HCT116 (cell line): ENCODE measurements around the gene IFIT3. TPM values are rescaled to one million over a fixed set of nuclear protein-coding genes. Genes with fewer than 3 reads are reported as not detected.
"Not testable (repeated sequence)": the region's sequence is repeated elsewhere in the genome, so short reads cannot be mapped to it uniquely, and the experiment has no call there.

Experiments used
- ATAC-seq: fragments of 200-7000 bp; cut with Tn5 transposase; 2 replicates; pipeline ENCODE4 v1.9.1; 2020; ENCODE audit warnings: mild to moderate bottlenecking, moderate library complexity
- BruUV-seq: library from RNA; stranded (reverse); fragments of 400-500 nt; replicated peaks from 2 replicates; lab custom pipeline; 2021; lab: Mats Ljungman, UMichigan
- CTCF ChIA-PET: fragments of 300-600 bp; sonication (Branson Sonifier 250); formaldehyde crosslinking; loops from one replicate; lab custom pipeline; 2021; ENCODE audit warnings: antibody characterized with exemption; lab: Charles Lee
- POLR2A ChIA-PET: fragments of 300-600, 350-600 bp; sonication (Branson Sonifier 250); formaldehyde crosslinking; loops from one replicate; lab custom pipeline; 2021; ENCODE audit warnings: antibody characterized with exemption; lab: Charles Lee
- RAD21 ChIA-PET, 2 experiments: fragments of 300-600 bp; sonication (Branson Sonifier 250); formaldehyde crosslinking; loops; one replicate each; lab custom pipeline; 2023; ENCODE audit warnings: low total read pairs in 2 of 2; ENCODE audit not compliant: uncharacterized antibody in 2 of 2, unreplicated experiment in 2 of 2, low non-redundant PET in 1 of 2; lab: Charles Lee
- DNase-seq: peaks from one replicate; pipeline ENCODE4 v3.0.0-alpha.2; 2010; ENCODE audit warnings: low read depth, low spot score
- H2AFZ ChIP-seq: fragments of 200-600 bp; shearing (Covaris generic), sonication (generic); 2 replicates; pipeline ENCODE4 v1.6.1; 2017; ENCODE audit warnings: low read depth, mixed run types, mixed read lengths, antibody characterized with exemption, low read length; ENCODE audit not compliant: poor library complexity, severe bottlenecking
- H3K27ac ChIP-seq: 2 replicates; pipeline ENCODE4 v1.5.1; 2012; ENCODE audit warnings: low read depth, low read length
- H3K27me3 ChIP-seq: fragments of 200-600 bp; sonication (generic); 2 replicates; pipeline ENCODE4 v1.6.1; 2016; ENCODE audit warnings: mixed run types, low read length, mixed read lengths; ENCODE audit not compliant: insufficient read depth
- H3K36me3 ChIP-seq, 2 experiments: fragments of 200-500 bp in 1 of 2; fragments of 200-600 bp in 1 of 2; sonication (Bioruptor generic) in 1 of 2; sonication (generic) in 1 of 2; 2 replicates each; pipeline versions ENCODE4 v1.5.1 to v1.6.1; 2014 to 2016; ENCODE audit warnings: low read length in 2 of 2, inconsistent platforms in 1 of 2, mixed read lengths in 1 of 2, mixed run types in 1 of 2; ENCODE audit not compliant: insufficient read depth in 2 of 2, control insufficient read depth in 1 of 2
- H3K4me1 ChIP-seq, 2 experiments: fragments of 200-600 bp in 1 of 2; sonication (generic) in 1 of 2; 2 replicates each; pipeline versions ENCODE4 v1.5.1 to v1.6.1; 2012 to 2017; ENCODE audit warnings: low read length in 2 of 2, inconsistent platforms in 1 of 2, mild to moderate bottlenecking in 1 of 2, mixed read lengths in 1 of 2, mixed run types in 1 of 2, moderate library complexity in 1 of 2; ENCODE audit not compliant: insufficient read depth in 2 of 2, control insufficient read depth in 1 of 2
- H3K4me2 ChIP-seq: fragments of 200-600 bp; sonication (generic); 2 replicates; pipeline ENCODE4 v1.6.1; 2017; ENCODE audit warnings: mixed run types, low read length, mixed read lengths
- H3K4me3 ChIP-seq, 2 experiments: fragments of 200-600 bp in 1 of 2; sonication (generic) in 1 of 2; replicated peaks in 1 of 2; 2 replicates each; pipeline ENCODE4 v1.5.1; 2011 to 2016; ENCODE audit warnings: low read length in 2 of 2, control low read depth in 1 of 2, low read depth in 1 of 2, mild to moderate bottlenecking in 1 of 2, mixed read lengths in 1 of 2, mixed run types in 1 of 2
- H3K79me2 ChIP-seq: fragments of 200-600 bp; sonication (generic); 2 replicates; pipeline ENCODE4 v1.6.1; 2017; ENCODE audit warnings: mild to moderate bottlenecking, mixed run types, low read length, moderate library complexity, mixed read lengths; ENCODE audit not compliant: insufficient read depth
- H3K9ac ChIP-seq: fragments of 200-600 bp; sonication (generic); 2 replicates; pipeline ENCODE4 v1.6.1; 2016; ENCODE audit warnings: low read length, mixed read lengths
- H3K9me2 ChIP-seq: fragments of 200-600 bp; sonication (generic), shearing (Covaris generic); 2 replicates; pipeline ENCODE4 v1.6.1; 2017; ENCODE audit warnings: mixed run types, mild to moderate bottlenecking, moderate library complexity; ENCODE audit not compliant: insufficient read depth
- H3K9me3 ChIP-seq, 2 experiments: fragments of 200-500 bp in 1 of 2; fragments of 200-600 bp in 1 of 2; sonication (Bioruptor generic) in 1 of 2; sonication (generic) in 1 of 2; 2 replicates each; pipeline ENCODE4 v1.6.1; 2014 to 2017; ENCODE audit warnings: low read length in 2 of 2, mixed read lengths in 2 of 2, inconsistent platforms in 1 of 2, low read depth in 1 of 2, mild to moderate bottlenecking in 1 of 2, mixed run types in 1 of 2, moderate library complexity in 1 of 2; ENCODE audit not compliant: control insufficient read depth in 1 of 2, insufficient read depth in 1 of 2
- H4K20me1 ChIP-seq: fragments of 200-600 bp; sonication (generic), shearing (Covaris generic); 2 replicates; pipeline ENCODE4 v1.6.1; 2017; ENCODE audit warnings: mixed run types, mild to moderate bottlenecking, moderate library complexity; ENCODE audit not compliant: insufficient read depth
- CBX3 ChIP-seq: IDR thresholded peaks from 2 replicates; pipeline ENCODE4 v1.6.1; 2012; ENCODE audit warnings: low read depth
- ELF1 ChIP-seq: IDR thresholded peaks from 2 replicates; pipeline ENCODE4 v1.6.1; 2012; ENCODE audit warnings: low read depth, borderline replicate concordance
- EZH2phosphoT487 ChIP-seq: fragments of 200-600 bp; IDR thresholded peaks from 2 replicates; pipeline ENCODE4 v1.6.1; 2018; ENCODE audit warnings: antibody characterized with exemption, borderline replicate concordance
- JUND ChIP-seq: IDR thresholded peaks from 2 replicates; pipeline ENCODE4 v1.6.1; 2012
- POLR2AphosphoS5 ChIP-seq: IDR thresholded peaks from 2 replicates; pipeline ENCODE4 v1.6.1; 2011; ENCODE audit warnings: mild to moderate bottlenecking, low read depth, low read length, moderate library complexity
- RAD21 ChIP-seq: IDR thresholded peaks from 2 replicates; pipeline ENCODE4 v1.6.1; 2012; ENCODE audit warnings: low read depth, mild to moderate bottlenecking
- SRF ChIP-seq: IDR thresholded peaks from 2 replicates; pipeline ENCODE4 v1.6.1; 2012; ENCODE audit warnings: low read depth
- ZBTB33 ChIP-seq: IDR thresholded peaks from 2 replicates; pipeline ENCODE4 v1.6.1; 2011; ENCODE audit warnings: mild to moderate bottlenecking, low read length, moderate library complexity; ENCODE audit not compliant: insufficient replicate concordance; ENCODE audit errors: extremely low read depth
- intact Hi-C: fragments of 100-400 bp; cut with micrococcal nuclease; formaldehyde crosslinking; loops from 2 replicates; pipeline ENCODE4 v1.10.0; 2022
- total RNA-seq: library from RNA; stranded (reverse); gene quantifications from one replicate; pipeline ENCODE4 v1.2.1, GENCODE V29; 2021; ENCODE audit not compliant: unreplicated experiment

The IFIT3 gene
- total RNA-seq, 1 experiment from 2014 or later, result 1.1 TPM

GRCh38 chr10:89283936-89284475 is 43.8 kb upstream of the IFIT3 start:
- H4K20me1 ChIP-seq, result no peaks in the 10 kb centered on the region
- no peak overlapping the region for H3K4me3 ChIP-seq
- H3K9ac ChIP-seq, result peak overlapping the region; percentile 41
- peak overlapping the region; percentile 15; the same call in 1 of the 2 replicates for H3K27ac ChIP-seq
- ATAC-seq, result peak; percentile 63
- H2AFZ ChIP-seq, result peak overlapping the region; percentile 95
- no TSS peak for BruUV-seq
- H3K4me2 ChIP-seq, result peak overlapping the region; percentile 47
- peaks cover 35 to 47% of the 10 kb centered on the region in 2 experiments for H3K4me1 ChIP-seq
- POLR2A ChIA-PET, result no interaction called here
- RAD21 ChIA-PET, result no interaction called here
- TF ChIP-seq EZH2phosphoT487, result no peak
- TF ChIP-seq CBX3, result no peak
- no peak for TF ChIP-seq RAD21
- TF ChIP-seq SRF, result no peak
- TF ChIP-seq ZBTB33, result no peak
- 0 out of 2 replicates have a peak, but pooled peaks have one; percentile 30 for TF ChIP-seq POLR2AphosphoS5
- TF ChIP-seq ELF1, result peak; percentile 73
- no peak for TF ChIP-seq JUND
- TF ChIP-seq, all 23 proteins: peak for 2
- no peaks in the 10 kb centered on the region for H3K79me2 ChIP-seq
- CTCF ChIA-PET, result no interaction called here
- no peak for DNase-seq
- intact Hi-C loops, result loop anchor here (2.0 kb wide), 1 partner anchor 19 kb away; the partner anchor contains the start of gene IFIT2
- H3K27me3 ChIP-seq, result no peaks in the 10 kb centered on the region
- no peaks in the 10 kb centered on the region for H3K36me3 ChIP-seq
- no peaks in the 10 kb centered on the region for H3K9me3 ChIP-seq
- no peaks in the 10 kb centered on the region for H3K9me2 ChIP-seq

- H3K4me3 ChIP-seq, POLR2A ChIA-PET, DNase-seq, H3K27me3 ChIP-seq, H3K9me3 ChIP-seq, RAD21 ChIA-PET, intact Hi-C loops, H2AFZ ChIP-seq, BruUV-seq, H3K27ac ChIP-seq, H3K36me3 ChIP-seq, H3K9me2 ChIP-seq, H3K4me2 ChIP-seq, CTCF ChIA-PET, H3K9ac ChIP-seq, H4K20me1 ChIP-seq, ATAC-seq, H3K79me2 ChIP-seq: not testable (repeated sequence)
- peaks cover 28 to 40% of the 10 kb centered on the region in 2 experiments for H3K4me1 ChIP-seq
Measured at GRCh38 chr10:89284711-89285110, 43.1 kb upstream of the IFIT3 start.

GRCh38 chr10:89285303-89285702 is 42.5 kb upstream of the IFIT3 start:
- H3K79me2 ChIP-seq, H3K9me3 ChIP-seq, ATAC-seq, intact Hi-C loops, H2AFZ ChIP-seq, H3K4me2 ChIP-seq, H3K36me3 ChIP-seq, H3K27ac ChIP-seq, H4K20me1 ChIP-seq, RAD21 ChIA-PET, H3K9ac ChIP-seq, H3K4me3 ChIP-seq, POLR2A ChIA-PET, BruUV-seq, CTCF ChIA-PET, H3K9me2 ChIP-seq, H3K27me3 ChIP-seq, DNase-seq: not testable (repeated sequence)
- H3K4me1 ChIP-seq, result peaks cover 25 to 38% of the 10 kb centered on the region in 2 experiments
